Astrocyte of the cerebellum (primary cell): ENCODE measurements around the gene XPNPEP1.
A peak's percentile ranks its signal among the peaks of the same experiment; 100 is the strongest.

Source experiments
- DNase-seq: peaks from one replicate; pipeline ENCODE4 v3.0.0-alpha.2; 2011; ENCODE audit warnings: low read depth
- H3K4me3 ChIP-seq: 2 replicates; pipeline ENCODE4 v1.5.1; 2011; ENCODE audit warnings: mild to moderate bottlenecking, low read depth, low read length, moderate library complexity
- CTCF ChIP-seq: IDR thresholded peaks from 2 replicates; pipeline ENCODE4 v1.5.1; 2012; ENCODE audit warnings: low read length, low read depth, moderate library complexity, mild to moderate bottlenecking; ENCODE audit errors: missing control alignments
- in situ Hi-C: cut with HindIII; loops from 2 replicates; pipeline ENCODE4 v1.10.0; 2017; ENCODE audit warnings: low sequenced_read_pairs

The XPNPEP1 gene

GRCh38 chr10:109914966-109915365 lies 8.3 kb downstream of the XPNPEP1 start:
- in situ Hi-C loops = no loop called here
- peak; percentile 80 for DNase-seq
- no peak for TF ChIP-seq CTCF
- no peak overlapping the region for H3K4me3 ChIP-seq

- in situ Hi-C loops = no loop called here
- H3K4me3 ChIP-seq = no peak overlapping the region
- no peak for DNase-seq
- TF ChIP-seq CTCF = no peak
These were observed 9.9 kb downstream of the XPNPEP1 start for GRCh38 chr10:109913306-109913892.

GRCh38 chr10:109912335-109913281 lies 10.7 kb downstream of the XPNPEP1 start:
- H3K4me3 ChIP-seq = no peak overlapping the region
- peak; percentile 79 for DNase-seq
- in situ Hi-C loops = no loop called here
- no peak for TF ChIP-seq CTCF

GRCh38 chr10:109911903-109912302 lies 11.4 kb downstream of the XPNPEP1 start:
- no peak overlapping the region for H3K4me3 ChIP-seq
- no peak for TF ChIP-seq CTCF
- in situ Hi-C loops = no loop called here
- no peak for DNase-seq

- in situ Hi-C loops = no loop called here
- H3K4me3 ChIP-seq = no peak overlapping the region
- DNase-seq = no peak
- TF ChIP-seq CTCF = no peak
These were observed 17.0 kb downstream of the XPNPEP1 start for GRCh38 chr10:109906316-109906715.

GRCh38 chr10:109904397-109904796 lies 18.9 kb downstream of the XPNPEP1 start:
- no peak for TF ChIP-seq CTCF
- H3K4me3 ChIP-seq = no peak overlapping the region
- DNase-seq = no peak
- in situ Hi-C loops = loop anchor here (5.0 kb wide), 1 partner anchor 93 kb away; no protein-coding TSS in a partner anchor
